HL-60 (cell line): ENCODE data around the gene IRAK4.

ENCODE experiments used
- TF ChIP-seq, protein P1 (sequence below): IDR thresholded peaks from one replicate; pipeline ENCODE4 v1.5.1; 2011; ENCODE audit warnings: low read length, control low read depth, inconsistent platforms; ENCODE audit not compliant: insufficient read depth
- TF ChIP-seq, protein P2 (sequence below): IDR thresholded peaks from 2 replicates; pipeline ENCODE4 v1.6.1; 2012; ENCODE audit warnings: low read depth; ENCODE audit not compliant: insufficient replicate concordance

DNA sequence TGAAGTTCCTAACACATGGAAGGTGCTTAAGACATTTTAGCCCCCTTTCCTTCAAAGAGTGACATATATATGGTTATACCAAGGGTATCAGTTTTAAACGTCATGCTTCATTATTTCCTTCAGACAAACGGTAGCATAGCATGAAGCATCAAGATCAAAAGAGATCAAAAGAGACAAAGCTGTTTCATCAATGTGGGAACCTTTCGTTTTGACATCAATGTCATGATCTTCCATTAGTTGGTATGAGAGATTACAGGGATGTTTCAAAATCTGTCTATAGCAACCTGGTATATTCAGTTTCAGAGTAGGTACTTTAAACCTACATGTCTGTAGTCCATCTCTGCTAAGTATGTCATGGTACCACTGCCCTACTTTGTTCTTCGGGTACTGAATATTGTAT is 28.5 kb upstream of the IRAK4 start:
- TF ChIP-seq, protein P1, sequence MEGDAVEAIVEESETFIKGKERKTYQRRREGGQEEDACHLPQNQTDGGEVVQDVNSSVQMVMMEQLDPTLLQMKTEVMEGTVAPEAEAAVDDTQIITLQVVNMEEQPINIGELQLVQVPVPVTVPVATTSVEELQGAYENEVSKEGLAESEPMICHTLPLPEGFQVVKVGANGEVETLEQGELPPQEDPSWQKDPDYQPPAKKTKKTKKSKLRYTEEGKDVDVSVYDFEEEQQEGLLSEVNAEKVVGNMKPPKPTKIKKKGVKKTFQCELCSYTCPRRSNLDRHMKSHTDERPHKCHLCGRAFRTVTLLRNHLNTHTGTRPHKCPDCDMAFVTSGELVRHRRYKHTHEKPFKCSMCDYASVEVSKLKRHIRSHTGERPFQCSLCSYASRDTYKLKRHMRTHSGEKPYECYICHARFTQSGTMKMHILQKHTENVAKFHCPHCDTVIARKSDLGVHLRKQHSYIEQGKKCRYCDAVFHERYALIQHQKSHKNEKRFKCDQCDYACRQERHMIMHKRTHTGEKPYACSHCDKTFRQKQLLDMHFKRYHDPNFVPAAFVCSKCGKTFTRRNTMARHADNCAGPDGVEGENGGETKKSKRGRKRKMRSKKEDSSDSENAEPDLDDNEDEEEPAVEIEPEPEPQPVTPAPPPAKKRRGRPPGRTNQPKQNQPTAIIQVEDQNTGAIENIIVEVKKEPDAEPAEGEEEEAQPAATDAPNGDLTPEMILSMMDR: no peak
- TF ChIP-seq, protein P2, sequence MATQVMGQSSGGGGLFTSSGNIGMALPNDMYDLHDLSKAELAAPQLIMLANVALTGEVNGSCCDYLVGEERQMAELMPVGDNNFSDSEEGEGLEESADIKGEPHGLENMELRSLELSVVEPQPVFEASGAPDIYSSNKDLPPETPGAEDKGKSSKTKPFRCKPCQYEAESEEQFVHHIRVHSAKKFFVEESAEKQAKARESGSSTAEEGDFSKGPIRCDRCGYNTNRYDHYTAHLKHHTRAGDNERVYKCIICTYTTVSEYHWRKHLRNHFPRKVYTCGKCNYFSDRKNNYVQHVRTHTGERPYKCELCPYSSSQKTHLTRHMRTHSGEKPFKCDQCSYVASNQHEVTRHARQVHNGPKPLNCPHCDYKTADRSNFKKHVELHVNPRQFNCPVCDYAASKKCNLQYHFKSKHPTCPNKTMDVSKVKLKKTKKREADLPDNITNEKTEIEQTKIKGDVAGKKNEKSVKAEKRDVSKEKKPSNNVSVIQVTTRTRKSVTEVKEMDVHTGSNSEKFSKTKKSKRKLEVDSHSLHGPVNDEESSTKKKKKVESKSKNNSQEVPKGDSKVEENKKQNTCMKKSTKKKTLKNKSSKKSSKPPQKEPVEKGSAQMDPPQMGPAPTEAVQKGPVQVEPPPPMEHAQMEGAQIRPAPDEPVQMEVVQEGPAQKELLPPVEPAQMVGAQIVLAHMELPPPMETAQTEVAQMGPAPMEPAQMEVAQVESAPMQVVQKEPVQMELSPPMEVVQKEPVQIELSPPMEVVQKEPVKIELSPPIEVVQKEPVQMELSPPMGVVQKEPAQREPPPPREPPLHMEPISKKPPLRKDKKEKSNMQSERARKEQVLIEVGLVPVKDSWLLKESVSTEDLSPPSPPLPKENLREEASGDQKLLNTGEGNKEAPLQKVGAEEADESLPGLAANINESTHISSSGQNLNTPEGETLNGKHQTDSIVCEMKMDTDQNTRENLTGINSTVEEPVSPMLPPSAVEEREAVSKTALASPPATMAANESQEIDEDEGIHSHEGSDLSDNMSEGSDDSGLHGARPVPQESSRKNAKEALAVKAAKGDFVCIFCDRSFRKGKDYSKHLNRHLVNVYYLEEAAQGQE: no peak
